AG04449 (cell line): ENCODE measurements around the gene KCTD3.

ENCODE experiments used
- CTCF ChIA-PET: fragments of 350-600 bp; formaldehyde crosslinking; extraction: SDS; loops from one replicate; lab custom pipeline; 2021; ENCODE audit warnings: antibody characterized with exemption; lab: Yijun Ruan, JAX
- POLR2A ChIA-PET: fragments of 400-600, 350-600 bp; formaldehyde crosslinking; extraction: SDS; loops from one replicate; lab custom pipeline; 2020; ENCODE audit warnings: antibody characterized with exemption, inconsistent platforms; lab: Yijun Ruan, JAX
- DNase-seq: peaks from one replicate; pipeline ENCODE4 v3.0.0-alpha.2; 2010; ENCODE audit warnings: low read depth, low spot score
- H3K4me3 ChIP-seq: 2 replicates; pipeline ENCODE4 v1.5.1; 2011; ENCODE audit warnings: low read depth, mild to moderate bottlenecking, control low read depth, low read length
- CTCF ChIP-seq: IDR thresholded peaks from one replicate; pipeline ENCODE4 v1.5.1; 2011; ENCODE audit warnings: mild to moderate bottlenecking, moderate library complexity, low read length, control low read depth, inconsistent platforms; ENCODE audit not compliant: insufficient read depth; ENCODE audit errors: missing control alignments

Gene KCTD3

DNA sequence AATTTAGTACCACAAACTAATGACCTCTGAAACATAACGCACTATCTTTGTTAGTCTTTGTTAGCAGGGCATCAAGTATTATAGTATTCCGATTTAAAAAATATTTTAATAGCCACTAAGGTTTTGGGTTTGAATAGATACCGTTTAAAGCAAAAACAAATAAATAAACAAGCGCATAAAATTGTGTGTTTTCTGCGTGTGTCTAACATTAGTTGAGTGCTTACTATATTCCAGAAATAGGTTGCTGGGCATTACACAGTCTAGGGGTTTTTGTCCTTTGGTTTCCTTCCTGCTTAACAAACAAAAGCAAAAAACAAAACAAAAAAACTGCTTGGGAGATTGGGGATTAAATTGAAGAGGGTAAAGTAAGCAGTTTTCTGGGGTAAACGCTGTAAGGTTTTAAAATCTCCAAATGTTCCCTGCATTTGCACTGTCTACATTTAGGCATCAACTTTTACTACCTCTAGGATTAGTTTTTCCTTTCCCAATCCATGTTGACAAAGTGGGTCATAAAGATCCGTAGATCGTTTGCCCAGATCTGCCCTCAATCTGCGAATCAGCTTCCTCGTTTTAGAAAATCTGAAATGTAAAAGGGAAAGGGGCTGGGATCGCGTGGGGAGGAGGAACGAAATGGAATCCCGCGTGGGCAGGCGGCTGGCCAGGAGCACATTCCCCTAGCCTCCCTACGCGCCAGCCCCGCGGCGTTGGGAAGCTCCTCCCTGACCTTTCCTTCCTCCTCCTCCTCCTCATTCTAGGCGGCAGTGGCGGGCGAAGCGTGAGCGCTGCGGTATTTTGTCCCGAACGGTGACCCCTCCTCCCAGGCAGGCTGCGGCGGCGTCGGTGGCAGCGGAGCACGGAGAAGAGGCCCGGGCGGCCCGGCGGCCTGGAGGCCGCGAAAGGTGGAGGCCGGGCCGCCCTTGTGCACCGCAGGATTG, at the start of gene KCTD3:
Gene KCTD3 (plus strand): TSS at position 749 of the 935 bp plus-strand sequence. CDS start 382 bp downstream, outside the sequence.
- DNase-seq, result no peak
- TF ChIP-seq CTCF, result no peak
- CTCF ChIA-PET, result interaction anchor here (1.9 to 2.2 kb wide), 2 partner anchors 28 to 40 kb away, joined by 5 to 8 read pairs; no protein-coding TSS in a partner anchor
- POLR2A ChIA-PET, result interaction anchor here (0.7 to 0.8 kb wide), 2 partner anchors 40 to 91 kb away, joined by 3 to 4 read pairs; no protein-coding TSS in a partner anchor
- peak within 1 kb of the TSS; percentile 74 for H3K4me3 ChIP-seq

DNA sequence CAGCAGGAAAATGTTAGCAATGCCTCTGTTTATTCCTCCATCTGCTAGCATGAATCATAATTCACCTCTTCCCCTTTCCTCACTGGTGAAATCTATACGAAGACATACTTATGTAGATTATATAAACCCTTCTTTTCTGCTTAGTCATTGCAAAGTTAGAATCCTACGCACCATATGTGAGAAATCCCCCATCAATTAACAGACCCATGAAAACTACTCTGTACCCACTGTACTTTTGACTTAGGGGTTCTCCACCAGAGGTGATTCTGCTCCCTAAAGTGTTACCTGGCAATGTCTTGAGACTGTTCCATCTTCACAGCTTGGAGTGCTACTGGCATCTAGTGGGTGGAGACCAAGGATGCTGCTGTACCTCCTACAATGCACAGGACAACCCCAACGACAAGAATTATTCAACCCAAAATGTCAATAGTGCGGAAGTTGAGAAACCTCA, 49.6 kb upstream of the KCTD3 start:
- ChIA-PET POLR2A (no interaction called here), CTCF (interaction anchor here (1.3 to 2.6 kb wide), 5 partner anchors 9 to 890 kb away, joined by 3 to 24 read pairs (median 6); no protein-coding TSS in a partner anchor)
- peak; percentile 37 for DNase-seq
- TF ChIP-seq CTCF, result peak; percentile 69
- no peak overlapping the region for H3K4me3 ChIP-seq

DNA sequence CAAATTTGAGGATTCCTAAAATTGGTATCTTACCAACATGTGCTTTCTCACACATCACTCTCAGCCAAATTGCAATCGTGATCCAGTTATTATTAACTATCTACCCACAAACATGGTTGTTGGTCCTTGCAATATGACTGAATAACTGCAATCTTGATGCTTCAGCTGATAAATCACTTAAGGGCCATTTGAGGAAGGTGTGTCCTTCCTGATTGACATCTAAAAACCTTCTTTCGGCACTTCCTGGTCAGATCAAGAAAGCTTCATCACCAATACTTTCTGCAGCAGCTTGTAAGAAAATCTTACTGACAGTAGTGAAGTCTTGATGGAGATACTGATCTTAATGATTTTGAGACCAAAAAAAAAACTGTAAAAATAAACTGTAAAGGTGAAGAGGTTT, 48.5 kb upstream of the KCTD3 start:
- ChIA-PET POLR2A (no interaction called here), CTCF (interaction anchor here (0.8 to 2.6 kb wide), 4 partner anchors 18 to 891 kb away, joined by 3 to 24 read pairs (median 4); no protein-coding TSS in a partner anchor)
- H3K4me3 ChIP-seq, result no peak overlapping the region
- no peak for DNase-seq
- TF ChIP-seq CTCF, result no peak

DNA sequence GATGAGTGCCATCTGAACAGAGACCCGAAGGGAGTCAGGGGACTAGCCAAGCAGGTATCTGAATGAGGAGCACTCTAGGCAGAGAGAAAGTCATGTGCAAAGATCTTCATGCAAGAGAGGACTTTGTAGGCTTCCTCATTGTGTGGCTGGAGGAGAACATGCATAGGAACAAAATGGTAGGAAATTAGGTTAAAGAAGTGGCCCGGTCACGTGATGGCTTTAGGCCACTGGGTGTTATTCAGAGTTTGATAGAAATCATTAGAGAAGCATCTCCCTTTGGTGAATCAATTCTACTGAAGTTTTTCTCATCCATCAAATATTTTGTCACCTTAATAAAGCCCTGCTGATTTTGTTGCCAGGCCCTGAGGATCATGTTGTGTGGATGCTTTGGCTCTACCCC, 45.8 kb upstream of the KCTD3 start:
- CTCF ChIA-PET, result interaction anchor here (0.9 to 1.2 kb wide), 2 partner anchors 861 to 880 kb away, joined by 3 to 8 read pairs; no protein-coding TSS in a partner anchor
- POLR2A ChIA-PET, result no interaction called here
- no peak for TF ChIP-seq CTCF
- DNase-seq, result no peak
- no peak overlapping the region for H3K4me3 ChIP-seq

DNA sequence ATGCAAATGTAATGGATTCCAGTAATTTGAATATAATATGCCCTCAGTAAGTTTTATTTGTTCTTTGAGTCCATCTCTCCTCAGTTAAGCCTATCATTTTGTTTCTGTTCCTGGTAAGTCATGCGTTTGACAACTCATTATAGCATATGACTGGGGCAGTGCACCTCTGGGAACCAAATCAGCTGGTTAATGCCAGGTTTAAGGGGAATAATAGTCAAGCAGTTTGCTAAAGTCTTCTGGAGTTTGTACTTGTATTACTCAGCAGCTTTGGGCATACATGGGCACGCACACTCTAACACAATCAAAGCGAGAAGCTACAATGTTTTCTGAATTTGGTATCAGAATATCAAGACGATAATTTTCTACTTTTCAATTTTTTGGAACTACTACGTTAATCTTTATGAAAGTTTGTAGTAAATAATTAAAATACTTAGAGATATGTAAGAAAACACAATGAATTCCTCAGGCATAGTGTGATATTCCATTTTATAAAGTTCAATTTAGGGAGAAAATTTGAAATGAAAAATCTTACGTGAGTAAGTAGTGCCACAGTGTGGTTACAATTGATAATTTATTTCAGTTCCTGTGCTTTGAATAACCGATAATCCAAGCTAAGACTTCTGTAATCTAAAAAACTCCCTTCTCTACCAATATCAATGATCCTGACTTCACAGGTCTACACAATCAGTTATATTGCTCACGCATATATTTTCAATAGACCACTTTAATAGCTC, 43.8 kb upstream of the KCTD3 start:
- ChIA-PET POLR2A (interaction anchor here (0.6 kb wide), 1 partner anchor 409 kb away, joined by 6 read pairs; no protein-coding TSS in a partner anchor), CTCF (interaction anchor here (0.6 to 7.7 kb wide), 47 partner anchors 9 to 1309 kb away, joined by 3 to 221 read pairs (median 4); partner anchors contain the start of gene PTPN14)
- no peak overlapping the region for H3K4me3 ChIP-seq
- DNase-seq, result no peak
- no peak for TF ChIP-seq CTCF
